Left kidney (tissue), 2 donors: ENCODE results near the gene SP2. TPM values are rescaled to one million over a fixed set of nuclear protein-coding genes. Genes with fewer than 3 reads are reported as not detected.
"Not testable (repeated sequence)": the region's sequence is repeated elsewhere in the genome, so short reads cannot be mapped to it uniquely, and the experiment has no call there.

Experiments used
- DNase-seq: peaks from one replicate; pipeline ENCODE4 v3.0.0-alpha.2; 2013
- polyA plus RNA-seq: library from polyadenylated mRNA; unstranded; fragments of 120-200 nt; gene quantifications from one replicate; pipeline ENCODE4 v1.2.1, GENCODE V29; 2013; ENCODE audit not compliant: insufficient read length

SP2 gene
- polyA plus RNA-seq, 1 donor: 26.1 TPM

DNA sequence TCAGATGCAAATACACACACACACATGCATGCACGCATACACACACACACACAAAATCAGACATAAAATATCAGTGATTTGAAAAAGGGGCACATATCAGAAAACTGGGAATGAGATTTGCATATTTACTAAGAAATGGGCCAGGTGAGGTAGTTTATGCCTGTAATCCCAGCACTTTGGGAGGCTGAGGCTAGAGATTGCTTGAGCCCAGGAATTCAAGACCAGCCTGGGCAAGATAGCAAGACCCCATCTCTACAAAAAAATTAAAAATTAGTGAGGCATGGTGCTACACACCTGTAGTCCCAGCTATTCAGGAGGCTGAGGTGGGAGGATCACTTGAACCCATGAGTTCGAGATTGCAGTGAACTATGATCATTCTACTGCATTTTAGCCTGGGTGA lies 23.0 kb downstream of the SP2 start:
- DNase-seq: no peak

DNA sequence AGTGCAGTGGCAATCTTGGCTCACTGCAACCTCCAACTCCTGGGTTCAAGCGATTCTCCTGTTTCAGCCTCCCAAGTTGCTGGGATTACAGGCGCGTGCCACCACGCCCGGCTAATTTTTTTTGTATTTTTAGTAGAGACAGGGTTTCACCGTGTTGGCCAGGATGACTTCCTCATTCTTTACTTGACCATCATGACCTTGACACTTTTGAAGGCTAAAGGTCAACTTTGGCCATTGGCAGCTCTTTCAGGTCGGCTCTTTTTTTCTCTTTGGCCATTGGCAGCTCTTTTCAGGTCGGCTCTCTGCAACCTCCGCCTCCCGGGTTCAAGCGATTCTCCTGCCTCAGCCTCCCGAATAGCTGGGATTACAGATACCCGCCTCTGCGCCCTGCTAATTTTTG lies 23.9 kb downstream of the SP2 start:
- DNase-seq: not testable (repeated sequence)

DNA sequence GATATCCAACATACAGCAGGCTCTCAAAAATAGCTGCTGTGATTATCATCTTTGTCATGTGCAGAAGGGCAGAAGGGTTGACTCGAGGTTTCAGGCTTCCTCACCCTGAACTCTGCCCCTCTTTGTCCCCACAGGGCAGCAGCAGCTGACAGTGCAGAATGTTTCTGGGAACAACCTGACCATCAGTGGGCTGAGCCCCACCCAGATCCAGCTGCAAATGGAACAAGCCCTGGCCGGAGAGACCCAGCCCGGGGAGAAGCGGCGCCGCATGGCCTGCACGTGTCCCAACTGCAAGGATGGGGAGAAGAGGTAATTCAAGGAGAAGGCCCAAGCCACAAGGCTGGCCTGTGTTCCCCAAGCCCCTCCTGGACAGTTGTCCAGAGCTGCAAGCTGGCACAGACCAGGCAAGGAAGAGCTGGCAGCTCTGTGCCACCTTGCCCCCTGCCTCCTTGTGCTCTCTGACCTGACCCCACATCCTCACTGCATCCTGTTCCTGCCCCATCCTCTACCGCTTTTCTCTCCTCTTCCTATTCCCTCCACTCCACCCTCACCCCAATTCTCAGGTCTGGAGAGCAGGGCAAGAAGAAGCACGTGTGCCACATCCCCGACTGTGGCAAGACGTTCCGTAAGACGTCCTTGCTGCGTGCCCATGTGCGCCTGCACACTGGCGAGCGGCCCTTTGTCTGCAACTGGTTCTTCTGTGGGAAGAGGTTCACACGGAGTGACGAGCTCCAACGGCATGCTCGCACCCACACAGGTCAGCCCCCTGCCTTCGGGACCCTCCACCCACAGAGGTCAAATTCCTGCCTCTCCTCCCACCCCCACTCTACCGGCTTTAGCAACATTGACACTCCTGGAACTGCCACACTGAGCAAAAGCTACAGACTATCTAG lies 29.0 kb downstream of the SP2 start:
- DNase-seq: no peak

DNA sequence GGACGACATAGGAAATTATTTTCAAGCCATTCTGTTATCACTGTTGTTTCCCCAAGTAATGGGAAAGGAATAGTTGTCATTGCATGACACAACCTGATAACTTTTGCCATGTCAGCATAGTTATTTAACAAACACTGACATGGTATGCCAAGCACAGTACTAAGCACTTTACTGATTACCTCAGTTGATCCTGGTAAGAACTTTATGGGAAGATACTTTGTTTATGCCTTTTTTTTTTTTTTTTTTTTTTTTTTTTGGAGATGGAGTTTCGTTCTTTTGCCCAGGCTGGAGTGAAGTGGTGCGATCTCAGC lies 29.6 kb downstream of the SP2 start:
- DNase-seq: no peak

DNA sequence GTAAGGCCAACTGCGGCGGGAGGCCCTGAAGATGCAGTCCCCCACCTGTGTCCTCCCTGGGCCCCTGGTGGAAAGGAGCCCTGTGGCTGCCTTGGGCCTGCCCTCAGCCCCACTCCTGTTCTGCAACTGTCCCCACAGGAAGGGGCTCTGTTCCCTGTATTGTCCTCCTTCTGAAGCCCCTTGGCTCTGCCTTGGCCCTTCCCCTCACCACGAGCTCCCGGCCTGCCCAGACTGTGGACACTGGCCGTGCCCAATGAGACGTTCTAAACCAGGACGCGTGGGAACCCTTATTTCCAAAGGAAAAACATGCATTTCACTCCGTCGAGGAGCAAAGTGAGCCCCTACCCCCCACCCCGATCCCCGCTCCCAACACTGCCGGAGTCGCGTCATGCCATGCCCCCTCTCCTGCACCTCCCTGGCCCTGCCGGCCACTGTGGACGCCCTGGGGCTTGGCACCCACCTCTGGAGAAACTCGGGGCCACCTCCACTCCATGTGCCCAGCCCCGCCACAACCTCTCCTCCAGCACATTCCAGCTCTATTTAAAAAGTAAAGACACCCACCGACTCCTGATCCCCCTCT lies 31.9 kb downstream of the SP2 start:
- DNase-seq: no peak

DNA sequence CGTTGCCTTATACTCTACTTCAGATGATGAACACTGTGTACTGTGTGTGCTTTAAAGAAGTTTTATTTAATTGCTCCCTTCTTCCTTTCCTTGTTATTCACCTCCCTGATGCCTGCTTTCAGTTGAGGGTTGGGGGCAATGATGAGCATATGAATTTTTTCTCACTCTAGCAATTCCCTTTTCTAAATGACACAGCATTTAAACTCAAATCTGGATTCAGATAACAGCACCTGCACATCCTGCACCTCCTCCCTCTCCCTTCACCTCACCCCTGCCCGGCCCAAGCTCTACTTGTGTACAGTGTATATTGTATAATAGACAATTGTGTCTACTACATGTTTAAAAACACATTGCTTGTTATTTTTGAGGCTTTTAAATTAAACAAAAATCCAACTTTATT lies 32.4 kb downstream of the SP2 start:
- no peak for DNase-seq

DNA sequence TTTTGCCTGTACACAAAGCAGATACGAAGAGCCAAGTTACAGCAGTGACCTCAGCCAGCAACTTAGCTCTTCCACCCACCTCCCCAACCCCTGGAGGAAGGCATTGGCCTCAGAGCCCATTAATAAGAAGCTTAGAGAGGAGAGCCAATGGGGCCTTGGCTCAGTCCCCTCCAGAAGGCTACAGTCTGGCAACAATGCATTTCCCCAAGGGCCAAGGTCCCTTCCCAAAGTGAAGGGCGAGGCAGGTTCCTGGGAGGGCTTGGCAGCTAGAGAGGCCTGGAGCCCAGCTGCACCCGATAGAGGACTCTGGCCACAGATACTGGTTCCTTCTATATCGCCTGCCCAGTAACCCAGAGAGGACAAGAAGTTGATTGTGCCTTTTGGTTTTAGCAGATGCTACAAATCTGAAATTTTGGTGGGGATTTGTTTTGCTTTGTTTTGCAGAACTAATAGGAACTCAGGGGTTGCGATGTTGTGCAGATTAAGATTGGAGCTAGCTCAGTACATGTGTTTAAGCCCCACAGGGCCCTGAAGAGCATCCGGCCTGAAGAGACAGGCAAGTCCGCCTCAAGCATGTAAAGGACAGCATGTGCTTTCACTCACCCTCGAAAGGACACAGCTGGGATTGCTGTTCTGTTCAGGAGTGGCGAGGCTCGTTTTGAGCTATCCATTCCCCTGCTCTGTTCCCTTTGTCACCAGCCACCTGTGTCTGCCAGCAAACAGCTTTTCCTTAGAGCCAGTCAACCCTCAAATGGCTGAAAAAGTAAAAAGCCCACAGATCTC lies 33.4 kb downstream of the SP2 start:
- no peak for DNase-seq

DNA sequence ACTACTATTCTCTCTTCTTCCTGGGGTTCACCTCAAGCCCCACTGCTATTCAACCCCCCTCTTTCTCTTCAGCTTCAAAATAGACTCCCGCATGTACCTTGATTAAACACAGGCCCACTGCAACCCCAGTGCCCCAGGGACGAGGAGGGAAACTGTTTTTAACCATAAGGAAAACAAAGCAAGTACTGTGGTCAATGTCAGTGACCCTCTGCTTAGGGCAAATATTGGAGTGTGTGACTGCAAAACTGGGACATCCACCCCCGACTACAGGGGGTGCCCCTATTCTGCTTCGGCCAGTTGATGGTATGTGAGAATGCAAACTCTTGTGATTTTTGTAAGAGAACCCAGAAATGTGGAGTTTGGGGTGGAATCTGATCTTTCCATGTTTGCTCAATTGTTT lies 35.8 kb downstream of the SP2 start:
- no peak for DNase-seq

DNA sequence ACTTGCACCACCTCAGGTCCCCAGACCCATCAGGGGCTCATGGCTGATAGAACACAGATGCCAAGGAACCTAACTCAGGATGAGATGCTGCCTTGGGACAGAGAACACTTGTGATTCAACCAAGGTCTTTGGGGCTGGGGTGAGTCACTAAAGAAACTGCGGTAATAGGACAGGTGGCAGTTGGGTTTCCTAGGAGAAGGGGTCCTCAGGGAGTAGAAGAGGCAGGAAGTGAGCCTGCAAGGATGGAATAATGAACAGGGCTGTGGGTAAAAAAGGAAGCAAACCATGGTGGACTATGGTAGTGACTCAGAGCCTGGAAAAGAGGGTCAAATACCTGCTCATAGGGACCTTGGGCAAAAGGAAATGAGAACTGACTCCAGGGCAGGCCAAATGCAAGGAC lies 38.8 kb downstream of the SP2 start:
- DNase-seq: no peak

DNA sequence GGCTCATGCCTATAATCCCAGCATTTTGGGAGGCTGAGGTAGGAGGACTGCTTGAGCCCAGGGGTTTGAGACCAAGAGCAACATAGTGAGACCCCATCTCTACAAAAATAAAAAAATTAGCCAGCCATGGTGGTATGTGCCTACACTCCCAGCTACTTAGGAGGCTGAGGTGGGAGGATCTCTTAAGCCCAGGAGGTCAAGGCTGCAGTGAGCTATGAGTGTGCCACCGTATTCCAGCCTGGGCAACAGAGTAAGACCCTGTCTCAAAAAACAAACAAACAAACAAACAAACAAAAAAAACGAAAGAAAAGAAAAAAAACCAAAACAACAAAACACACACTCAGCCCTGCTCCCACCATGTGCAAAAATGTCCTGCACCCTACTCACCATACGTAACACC lies 39.4 kb downstream of the SP2 start:
- not testable (repeated sequence) for DNase-seq

DNA sequence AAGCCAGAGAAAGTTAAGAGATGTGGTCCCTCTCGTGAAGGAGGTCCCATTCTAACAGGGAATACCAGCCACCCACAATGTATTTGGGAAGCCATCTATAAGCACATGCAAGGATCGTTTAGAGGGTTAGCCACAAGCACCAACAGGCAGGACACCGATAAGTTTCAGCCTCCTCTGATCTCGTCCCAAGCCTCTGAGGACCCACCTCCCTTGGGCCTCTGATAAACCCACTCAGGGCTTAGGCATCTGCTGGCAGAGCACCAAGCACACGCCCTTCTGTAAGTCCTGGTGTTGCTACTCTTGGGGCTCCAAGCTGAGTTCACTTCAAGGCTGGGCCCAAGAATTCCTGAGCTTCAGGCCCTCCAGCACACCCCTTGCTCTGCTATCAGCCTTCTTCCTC lies 39.9 kb downstream of the SP2 start:
- no peak for DNase-seq

DNA sequence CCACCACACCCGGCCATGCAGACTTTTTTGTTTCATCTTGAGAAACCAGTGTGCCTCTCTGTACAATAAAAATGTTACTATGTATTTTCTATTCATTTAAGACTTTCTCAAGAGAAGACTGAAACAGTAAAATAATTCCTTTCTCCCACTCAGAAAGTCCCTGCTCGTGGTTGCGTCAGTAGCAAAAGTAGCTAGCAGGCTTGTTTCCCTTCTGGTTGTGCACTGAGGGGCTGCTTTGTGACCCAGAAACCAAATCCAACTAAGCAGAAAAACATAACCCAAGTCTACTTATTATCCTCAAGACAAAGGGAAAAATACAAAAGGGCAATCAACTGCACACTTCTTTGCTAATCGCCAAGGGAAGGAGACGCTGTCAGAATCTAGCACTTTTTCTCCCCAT lies 41.9 kb downstream of the SP2 start:
- no peak for DNase-seq

DNA sequence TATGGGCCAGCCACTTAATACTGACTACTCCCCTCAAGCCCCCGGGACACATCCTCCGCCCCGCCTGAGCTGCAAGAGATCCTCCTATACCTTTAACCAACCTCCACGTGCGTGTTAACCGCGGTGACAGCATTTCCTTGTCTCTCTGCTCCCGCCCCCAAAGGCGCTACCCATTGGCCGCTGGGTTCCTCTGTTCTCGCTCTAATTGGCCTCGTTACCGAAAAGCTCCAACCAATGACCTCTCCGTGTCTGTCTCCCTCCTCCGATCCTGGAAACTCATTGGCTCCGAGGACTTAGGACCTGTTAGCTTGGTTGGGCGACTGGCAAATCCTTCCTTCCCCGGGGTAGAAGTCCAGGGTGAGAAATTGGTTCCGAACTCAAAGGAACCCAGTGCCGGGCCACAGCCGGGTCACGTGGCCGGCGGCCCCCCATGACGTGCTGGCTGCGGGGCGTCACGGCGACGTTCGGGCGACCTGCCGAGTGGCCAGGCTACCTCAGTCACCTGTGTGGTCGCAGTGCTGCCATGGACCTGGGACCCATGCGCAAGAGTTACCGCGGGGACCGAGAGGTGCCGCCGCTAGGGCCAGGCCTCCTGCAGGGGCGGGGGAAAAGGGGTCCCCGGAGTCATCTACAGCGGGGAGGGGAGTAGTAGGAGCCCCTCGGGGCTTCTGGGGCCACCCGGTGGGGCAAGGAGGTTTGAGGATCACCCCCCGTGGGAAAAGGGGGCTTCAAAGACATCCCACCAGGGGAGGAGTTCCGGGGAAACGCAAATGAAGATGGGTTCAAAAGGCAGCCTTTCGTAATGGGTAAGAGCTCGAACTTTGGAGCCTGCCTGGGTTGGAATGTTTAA lies 45.4 kb downstream of the SP2 start, which contains the start of gene PNPO:
Gene PNPO (plus strand): TSS at position 326 of the 850 bp plus-strand sequence. CDS start 105 bp downstream, at position 431.
- peak; percentile 95 for DNase-seq

DNA sequence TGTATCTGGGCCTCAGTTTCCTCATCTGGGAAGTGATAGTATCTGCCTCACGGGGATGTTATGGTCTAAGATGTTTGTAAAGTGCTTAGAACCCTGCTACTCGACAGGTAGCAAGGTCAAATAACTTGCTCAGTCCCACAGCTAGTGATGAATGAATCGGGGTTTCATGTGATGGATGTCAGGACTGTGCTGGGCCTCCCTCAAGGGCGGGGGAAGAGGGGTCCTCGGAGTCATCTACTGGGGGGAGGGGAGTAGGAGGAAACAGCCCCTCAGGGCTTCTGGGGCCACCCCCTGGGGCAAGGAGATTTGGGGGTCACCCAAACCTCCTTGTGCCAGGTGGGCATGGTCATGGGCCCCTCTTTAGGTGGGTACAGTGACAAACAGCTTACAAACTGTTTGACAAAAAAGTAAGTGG lies 46.1 kb downstream of the SP2 start:
- no peak for DNase-seq

DNA sequence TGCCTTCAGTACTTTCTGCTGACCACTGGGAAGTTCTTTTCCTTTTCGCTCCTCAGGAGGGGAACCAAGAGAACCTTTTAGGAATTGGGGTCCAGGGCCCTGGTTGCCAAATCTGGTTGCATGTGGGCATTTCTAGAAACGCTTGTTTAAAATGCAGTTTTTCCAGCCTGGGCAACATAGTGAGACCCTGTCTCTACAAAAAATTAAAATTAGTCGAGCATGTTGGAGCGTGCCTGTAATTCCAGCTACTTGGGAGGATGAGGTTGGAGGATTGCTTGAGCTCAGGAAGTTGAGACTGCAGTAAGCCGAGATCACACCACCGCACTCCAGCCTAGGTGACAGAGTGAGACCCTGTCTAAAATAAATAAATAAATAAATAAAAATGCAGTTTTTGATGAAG lies 46.5 kb downstream of the SP2 start:
- no peak for DNase-seq

DNA sequence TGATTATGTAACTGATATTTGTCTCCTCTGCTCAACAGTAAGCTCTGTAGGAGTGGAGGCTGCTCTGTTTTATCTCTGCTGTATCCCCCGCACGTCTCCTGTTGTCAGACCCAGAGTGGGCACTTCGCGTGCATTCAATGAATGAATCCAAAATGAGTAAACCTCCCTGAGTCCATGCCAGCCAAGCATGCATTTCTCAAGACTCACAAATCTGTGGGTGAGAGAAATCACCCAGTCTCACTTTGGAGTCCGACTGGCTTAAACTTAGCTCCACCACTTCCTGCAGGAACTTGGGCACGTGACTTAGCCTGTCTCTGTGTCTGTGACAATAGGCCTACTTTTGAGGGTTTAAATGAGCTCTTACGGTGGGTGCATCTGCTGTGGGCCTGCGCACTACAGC lies 49.0 kb downstream of the SP2 start:
- no peak for DNase-seq

DNA sequence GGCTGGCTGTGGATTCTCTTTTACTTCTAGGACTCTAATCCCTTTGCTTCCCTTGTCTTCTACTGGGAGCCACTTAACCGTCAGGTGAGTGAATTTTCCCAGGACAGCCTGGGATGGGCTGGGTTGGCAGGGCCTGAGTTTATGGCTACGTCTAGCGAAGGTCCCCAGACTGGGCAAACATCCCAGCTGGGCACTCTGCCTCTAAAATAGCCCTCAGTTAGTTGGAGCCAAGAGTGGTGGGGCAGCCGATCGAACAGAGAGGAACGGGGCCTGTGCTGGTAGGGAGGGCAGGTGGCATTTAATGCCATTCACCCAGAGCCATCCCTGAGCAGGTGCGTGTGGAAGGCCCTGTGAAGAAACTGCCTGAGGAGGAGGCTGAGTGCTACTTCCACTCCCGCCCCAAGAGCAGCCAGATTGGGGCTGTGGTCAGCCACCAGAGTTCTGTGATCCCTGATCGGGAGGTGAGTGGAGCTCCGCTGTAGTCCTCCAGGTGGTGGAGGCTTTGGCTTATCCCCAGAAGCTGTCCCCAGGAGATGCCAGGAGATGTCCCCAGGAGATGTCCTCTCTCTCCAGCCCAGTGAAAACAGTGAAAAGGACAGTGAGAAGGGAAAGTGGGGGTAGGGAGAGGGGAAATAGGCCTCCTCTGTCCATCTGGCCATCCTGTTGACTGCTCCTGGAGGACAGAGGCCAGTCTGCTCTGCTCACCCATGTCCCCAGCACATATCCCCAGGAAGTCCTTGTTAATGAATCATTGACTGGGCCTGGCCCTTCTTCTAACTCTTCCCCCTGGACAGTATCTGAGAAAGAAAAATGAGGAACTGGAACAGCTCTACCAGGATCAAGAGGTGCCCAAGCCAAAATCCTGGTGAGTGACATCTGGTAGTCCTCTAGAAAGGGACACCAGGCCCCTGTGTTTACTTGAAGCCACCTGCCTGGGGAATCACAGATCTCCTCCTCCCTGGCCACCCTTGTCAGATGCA lies 49.8 kb downstream of the SP2 start:
- no peak for DNase-seq

DNA sequence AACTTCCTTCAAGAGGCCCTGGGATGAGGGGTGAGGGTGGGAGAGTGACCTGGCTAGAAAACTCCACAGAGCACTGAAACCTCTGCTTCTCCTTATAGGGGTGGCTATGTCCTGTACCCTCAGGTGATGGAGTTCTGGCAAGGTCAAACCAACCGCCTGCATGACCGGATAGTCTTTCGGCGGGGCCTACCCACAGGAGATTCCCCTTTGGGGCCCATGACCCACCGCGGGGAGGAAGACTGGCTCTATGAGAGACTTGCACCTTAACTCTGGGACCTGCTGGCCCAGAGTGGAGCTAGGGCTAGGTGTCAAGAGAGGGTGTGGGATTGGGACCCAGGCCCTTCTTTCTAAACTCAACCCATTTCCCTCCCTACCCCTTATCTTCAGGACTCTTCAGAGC lies 50.5 kb downstream of the SP2 start:
- DNase-seq: no peak

DNA sequence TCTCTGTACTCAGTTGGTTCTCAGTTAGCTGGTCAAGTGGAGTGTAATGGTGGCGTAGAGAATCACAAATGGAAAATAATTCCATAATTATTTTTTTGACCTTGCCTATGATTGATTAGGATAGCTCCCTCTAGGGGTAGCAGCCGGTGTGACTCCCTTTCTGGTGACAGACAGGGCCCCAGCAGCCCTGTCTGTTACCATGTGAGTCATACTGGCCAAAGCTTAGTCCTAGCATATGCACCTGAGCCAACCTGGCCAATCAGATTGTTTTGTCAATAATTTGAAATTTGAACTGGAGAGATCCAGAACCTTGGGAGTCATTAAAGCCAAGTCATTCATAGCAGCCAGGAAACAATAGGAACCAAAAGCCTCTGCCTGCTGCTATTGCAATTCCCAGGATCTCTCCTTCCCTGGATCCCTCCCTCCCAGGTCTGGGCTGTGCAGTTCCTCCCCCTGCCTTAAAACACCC lies 50.9 kb downstream of the SP2 start:
- DNase-seq: no peak

DNA sequence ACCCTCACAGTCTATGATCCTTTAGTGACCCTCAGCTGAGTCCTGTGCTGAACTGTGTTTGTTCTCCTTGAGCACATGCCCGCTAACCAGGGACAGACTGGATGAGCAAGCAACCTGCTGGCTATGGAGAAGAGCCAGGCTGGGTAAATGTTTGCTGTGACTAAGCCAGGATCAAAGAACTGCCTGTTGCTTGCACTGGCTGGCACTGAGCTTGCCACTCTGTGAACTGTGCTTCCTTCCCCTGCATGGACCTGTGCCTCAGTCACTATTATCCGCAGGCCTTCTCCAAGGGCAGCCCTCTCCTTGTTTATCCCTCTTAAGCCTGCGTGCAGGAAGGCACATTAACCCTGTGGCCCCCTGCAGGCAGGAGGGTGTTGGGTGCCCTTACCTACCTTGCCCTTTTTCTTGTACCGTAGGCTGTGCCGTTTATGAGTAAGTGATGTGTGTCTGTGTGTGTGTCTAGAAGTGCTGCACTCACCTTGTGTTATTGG lies 52.7 kb downstream of the SP2 start:
- no peak for DNase-seq
